DND-41 (cell line): ENCODE measurements around the gene RTP2.

Source experiments
- ATAC-seq: fragments of 200-7000 bp; cut with Tn5 transposase; 3 replicates; pipeline ENCODE4 v1.9.1; 2021; ENCODE audit warnings: low read depth; ENCODE audit not compliant: insufficient read depth
- DNase-seq: peaks from one replicate; pipeline ENCODE4 v3.0.0-alpha.2; 2020
- H2AFZ ChIP-seq: 2 replicates; pipeline ENCODE4 v1.6.0; 2012; ENCODE audit warnings: low read depth, low read length
- H3K27ac ChIP-seq: 2 replicates; pipeline ENCODE4 v1.5.1; 2012; ENCODE audit warnings: low read length, inconsistent platforms
- H3K27me3 ChIP-seq: fragments of 200-600 bp; sonication (generic); 2 replicates; pipeline ENCODE4 v1.6.0; 2012; ENCODE audit warnings: low read length, mild to moderate bottlenecking, inconsistent platforms; ENCODE audit not compliant: insufficient read depth, poor library complexity
- H3K36me3 ChIP-seq: 2 replicates; pipeline ENCODE4 v1.5.1; 2012; ENCODE audit warnings: low read length, inconsistent platforms; ENCODE audit not compliant: insufficient read depth
- H3K4me1 ChIP-seq: 2 replicates; pipeline ENCODE4 v1.5.1; 2012; ENCODE audit warnings: mild to moderate bottlenecking, low read length; ENCODE audit not compliant: insufficient read depth
- H3K4me2 ChIP-seq: 2 replicates; pipeline ENCODE4 v1.6.0; 2012; ENCODE audit warnings: mild to moderate bottlenecking, moderate library complexity, low read length, inconsistent platforms; ENCODE audit not compliant: insufficient read depth
- H3K4me3 ChIP-seq, 2 experiments: fragments of 200-600 bp in 1 of 2; shearing (Covaris generic) in 1 of 2; 2 replicates each; pipeline ENCODE4 v1.5.1; 2012 to 2016; ENCODE audit warnings: inconsistent platforms in 2 of 2, low read length in 2 of 2, mild to moderate bottlenecking in 2 of 2, low read depth in 1 of 2, moderate library complexity in 1 of 2
- H3K79me2 ChIP-seq: 2 replicates; pipeline ENCODE4 v1.6.0; 2012; ENCODE audit warnings: low read length, inconsistent platforms; ENCODE audit not compliant: insufficient read depth
- H3K9ac ChIP-seq: 2 replicates; pipeline ENCODE4 v1.6.0; 2012; ENCODE audit warnings: low read depth, mild to moderate bottlenecking, inconsistent platforms, low read length, moderate library complexity
- H3K9me3 ChIP-seq: 2 replicates; pipeline ENCODE4 v1.5.1; 2012; ENCODE audit warnings: low read length, moderate library complexity, mild to moderate bottlenecking, inconsistent platforms; ENCODE audit not compliant: insufficient read depth, severe bottlenecking
- H4K20me1 ChIP-seq: 2 replicates; pipeline ENCODE4 v1.6.0; 2012; ENCODE audit warnings: low read length; ENCODE audit not compliant: insufficient read depth
- EZH2 ChIP-seq: IDR thresholded peaks from 3 replicates; pipeline ENCODE4 v1.6.1; 2012; ENCODE audit warnings: borderline replicate concordance, low read depth, mild to moderate bottlenecking, moderate library complexity, low read length, inconsistent platforms; ENCODE audit not compliant: severe bottlenecking
- TF ChIP-seq, protein P1 (sequence below): IDR thresholded peaks from 2 replicates; pipeline ENCODE4 v1.5.1; 2012; ENCODE audit warnings: borderline replicate concordance, low read length, moderate library complexity, mild to moderate bottlenecking; ENCODE audit not compliant: poor library complexity, severe bottlenecking; ENCODE audit errors: extremely low read depth

The RTP2 gene

DNA sequence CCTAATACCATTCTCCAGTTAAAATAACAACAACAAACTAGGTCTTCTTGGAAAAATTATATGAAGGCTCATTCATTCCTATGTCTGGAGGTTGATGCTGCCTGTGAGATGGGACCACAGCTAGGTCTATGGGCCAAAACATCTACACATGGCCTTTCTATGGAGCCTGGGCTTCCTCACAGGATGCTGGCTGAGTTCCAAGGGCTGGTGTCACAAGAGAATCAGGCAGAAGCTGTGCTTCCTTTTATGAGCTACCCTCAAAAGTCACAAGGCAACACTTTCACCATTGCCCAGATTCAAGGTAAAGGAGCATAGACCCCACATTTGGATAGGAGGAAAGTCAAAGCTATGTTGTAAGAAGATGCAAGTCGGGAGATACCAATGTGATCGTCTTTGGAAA lies 4.6 kb upstream of the RTP2 start:
- H3K27ac ChIP-seq, result no peak overlapping the region

GRCh38 chr3:187705164-187705563 lies 2.8 kb upstream of the RTP2 start:
- Histone ChIP-seq H3K27ac (no peak overlapping the region), H4K20me1 (no peaks in the 10 kb centered on the region), H3K4me3 (no peak overlapping the region), H3K9me3 (no peaks in the 10 kb centered on the region), H3K79me2 (no peaks in the 10 kb centered on the region), H3K4me2 (no peak overlapping the region), H3K36me3 (no peaks in the 10 kb centered on the region), H3K4me1 (no peaks in the 10 kb centered on the region), H3K27me3 (peaks cover 12% of the 10 kb centered on the region), H2AFZ (no peak overlapping the region), H3K9ac (no peak overlapping the region)
- no peak for TF ChIP-seq EZH2
- TF ChIP-seq, protein P1, sequence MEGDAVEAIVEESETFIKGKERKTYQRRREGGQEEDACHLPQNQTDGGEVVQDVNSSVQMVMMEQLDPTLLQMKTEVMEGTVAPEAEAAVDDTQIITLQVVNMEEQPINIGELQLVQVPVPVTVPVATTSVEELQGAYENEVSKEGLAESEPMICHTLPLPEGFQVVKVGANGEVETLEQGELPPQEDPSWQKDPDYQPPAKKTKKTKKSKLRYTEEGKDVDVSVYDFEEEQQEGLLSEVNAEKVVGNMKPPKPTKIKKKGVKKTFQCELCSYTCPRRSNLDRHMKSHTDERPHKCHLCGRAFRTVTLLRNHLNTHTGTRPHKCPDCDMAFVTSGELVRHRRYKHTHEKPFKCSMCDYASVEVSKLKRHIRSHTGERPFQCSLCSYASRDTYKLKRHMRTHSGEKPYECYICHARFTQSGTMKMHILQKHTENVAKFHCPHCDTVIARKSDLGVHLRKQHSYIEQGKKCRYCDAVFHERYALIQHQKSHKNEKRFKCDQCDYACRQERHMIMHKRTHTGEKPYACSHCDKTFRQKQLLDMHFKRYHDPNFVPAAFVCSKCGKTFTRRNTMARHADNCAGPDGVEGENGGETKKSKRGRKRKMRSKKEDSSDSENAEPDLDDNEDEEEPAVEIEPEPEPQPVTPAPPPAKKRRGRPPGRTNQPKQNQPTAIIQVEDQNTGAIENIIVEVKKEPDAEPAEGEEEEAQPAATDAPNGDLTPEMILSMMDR, result no peak
- no peak for ATAC-seq
- no peak for DNase-seq

More for the DNA sequence above, 4.6 kb upstream of the RTP2 start:
- no peaks in the 10 kb centered on the region for H3K4me1 ChIP-seq
- H3K9me3 ChIP-seq, result no peaks in the 10 kb centered on the region
- H3K36me3 ChIP-seq, result no peaks in the 10 kb centered on the region
- DNase-seq (no peak), ATAC-seq (no peak)
- H3K4me3 ChIP-seq, result no peak overlapping the region
- H3K79me2 ChIP-seq, result no peaks in the 10 kb centered on the region
- TF ChIP-seq, protein P1, result no peak
- TF ChIP-seq EZH2, result no peak
- no peaks in the 10 kb centered on the region for H4K20me1 ChIP-seq
- peaks cover 5% of the 10 kb centered on the region for H3K27me3 ChIP-seq
- no peak overlapping the region for H3K9ac ChIP-seq
- no peak overlapping the region for H3K4me2 ChIP-seq
- H2AFZ ChIP-seq, result no peak overlapping the region

GRCh38 chr3:187700249-187700648 lies 2.1 kb downstream of the RTP2 start:
- Histone ChIP-seq H3K9me3 (no peaks in the 10 kb centered on the region), H3K27ac (no peak overlapping the region), H3K4me3 (no peak overlapping the region), H3K79me2 (no peaks in the 10 kb centered on the region), H3K27me3 (peaks cover 19% of the 10 kb centered on the region), H4K20me1 (no peaks in the 10 kb centered on the region), H2AFZ (no peak overlapping the region), H3K4me2 (no peak overlapping the region), H3K9ac (no peak overlapping the region), H3K4me1 (no peaks in the 10 kb centered on the region), H3K36me3 (no peaks in the 10 kb centered on the region)
- ATAC-seq (no peak), DNase-seq (no peak)
- no peak for TF ChIP-seq EZH2
- TF ChIP-seq, protein P1, result no peak
